ENCODE measurements around the gene HEG1.

HEG1 gene

DNA sequence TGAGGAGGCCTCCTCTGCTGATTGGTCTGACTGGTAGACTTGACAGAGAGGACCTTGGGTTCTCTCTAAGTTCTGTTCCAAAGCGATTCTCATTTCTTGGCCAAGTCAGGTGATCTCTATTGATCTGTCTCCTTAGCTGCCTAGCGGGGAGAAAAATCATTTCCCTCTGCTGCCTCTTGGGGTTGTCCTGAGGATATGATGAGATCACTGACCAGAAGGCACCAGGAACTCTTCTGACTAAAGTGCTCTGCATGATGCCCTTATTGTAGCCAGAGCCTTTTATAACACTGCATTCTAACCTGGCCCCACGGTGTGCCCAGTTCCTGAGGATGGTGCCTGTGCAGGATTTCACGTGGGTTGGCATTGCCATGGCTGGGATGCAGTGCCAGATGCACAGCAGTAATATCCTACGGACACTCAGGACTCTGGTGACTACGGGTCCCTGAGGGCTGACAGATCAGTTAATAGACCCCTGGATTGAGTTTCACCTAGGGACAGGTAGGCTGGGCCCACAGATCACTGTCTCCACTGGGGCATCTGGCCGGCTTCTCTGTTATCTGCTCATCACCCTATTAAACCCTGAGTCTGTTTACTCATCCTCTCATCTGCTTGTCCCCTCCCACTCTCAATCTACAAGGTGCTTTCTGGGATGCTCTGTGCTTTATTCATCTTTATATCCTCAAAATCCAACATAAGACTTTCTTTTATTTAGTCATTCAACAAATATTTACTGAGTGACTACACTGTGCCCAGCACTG lies 3.9 kb upstream of the HEG1 start:
- no peaks in the 10 kb centered on the region for H3K27me3 ChIP-seq (ENCODE audit: insufficient read depth, low read length)
- no peak overlapping the region for H2AFZ ChIP-seq (ENCODE audit: insufficient read depth, low read length, poor library complexity)
- H4K91ac ChIP-seq (ENCODE audit: low read depth, low read length): no peak overlapping the region
- no peak overlapping the region for H2BK120ac ChIP-seq (ENCODE audit: insufficient read depth, low read length, poor library complexity)
- H2AK5ac ChIP-seq (ENCODE audit: low read length): no peak overlapping the region
- peaks cover 7% of the 10 kb centered on the region for H3K79me1 ChIP-seq (ENCODE audit: low read length)
- no peak overlapping the region for H3K4ac ChIP-seq (ENCODE audit: low read depth, low read length)
- WGBS (ENCODE audit: extremely low coverage, insufficient coverage, insufficient read length): no CpG with 5 or more reads among the region's 7 CpGs
- no peak overlapping the region for H3K23ac ChIP-seq (ENCODE audit: low read length)
- no peak overlapping the region for H3K4me3 ChIP-seq (ENCODE audit: low read depth, low read length)
- H3K9ac ChIP-seq (ENCODE audit: low read length): no peak overlapping the region
- no peak overlapping the region for H4K12ac ChIP-seq (ENCODE audit: low read depth, low read length)
- DNase-seq: no peak
- H4K8ac ChIP-seq (ENCODE audit: low read depth, low read length): no peak overlapping the region
- H3K4me1 ChIP-seq (ENCODE audit: control insufficient read depth in 1 of 2, insufficient read depth in 2 of 2, low read length in 2 of 2): peaks cover 27 to 30% of the 10 kb centered on the region in 2 experiments
- no peaks in the 10 kb centered on the region for H3K9me3 ChIP-seq (ENCODE audit: insufficient read depth, low read depth, low read length)
- no peak overlapping the region for H3K18ac ChIP-seq (ENCODE audit: low read length)
- no peak overlapping the region for H3K14ac ChIP-seq (ENCODE audit: low read length)
- H3K79me2 ChIP-seq (ENCODE audit: control insufficient read depth, insufficient read depth, low read length, poor library complexity): peaks cover 2% of the 10 kb centered on the region
- no peaks in the 10 kb centered on the region for H3K36me3 ChIP-seq (ENCODE audit: control insufficient read depth in 1 of 2, insufficient read depth in 2 of 2, low read length in 2 of 2)
- no peak overlapping the region for H3K27ac ChIP-seq (ENCODE audit: low read depth, low read length)
- no peak overlapping the region for H2BK5ac ChIP-seq (ENCODE audit: low read depth, low read length, poor library complexity)
- H2BK12ac ChIP-seq (ENCODE audit: low read length): no peak overlapping the region
- no peak overlapping the region for H3K4me2 ChIP-seq (ENCODE audit: low read length)

DNA sequence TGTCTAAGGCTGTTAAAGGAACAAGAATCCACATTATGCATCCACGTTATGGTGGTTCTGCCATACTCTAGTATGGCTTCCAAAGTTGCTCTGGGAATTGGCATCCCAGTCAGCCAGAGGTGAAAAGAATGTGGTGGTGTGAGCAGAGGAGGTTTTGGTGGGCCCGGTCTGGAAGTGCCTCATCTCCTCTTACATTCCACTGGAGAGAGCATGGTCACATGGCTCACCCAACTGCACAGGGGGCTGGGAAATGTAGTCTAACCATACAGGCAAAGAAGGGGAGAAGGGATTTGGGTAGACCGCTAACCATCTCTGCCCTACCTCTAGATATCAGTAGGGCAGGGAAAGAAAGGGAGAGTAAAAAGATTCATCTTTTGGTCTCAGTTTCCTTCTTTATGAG lies 3.2 kb upstream of the HEG1 start:
- H4K91ac ChIP-seq (ENCODE audit: low read depth, low read length): no peak overlapping the region
- no peak overlapping the region for H2AFZ ChIP-seq (ENCODE audit: insufficient read depth, low read length, poor library complexity)
- H3K9ac ChIP-seq (ENCODE audit: low read length): no peak overlapping the region
- H4K8ac ChIP-seq (ENCODE audit: low read depth, low read length): no peak overlapping the region
- H3K4me3 ChIP-seq (ENCODE audit: low read depth, low read length): no peak overlapping the region
- H2BK5ac ChIP-seq (ENCODE audit: low read depth, low read length, poor library complexity): no peak overlapping the region
- H2BK12ac ChIP-seq (ENCODE audit: low read length): no peak overlapping the region
- no peak overlapping the region for H3K14ac ChIP-seq (ENCODE audit: low read length)
- H3K79me2 ChIP-seq (ENCODE audit: control insufficient read depth, insufficient read depth, low read length, poor library complexity): peaks cover 2% of the 10 kb centered on the region
- peaks cover 27 to 30% of the 10 kb centered on the region in 2 experiments for H3K4me1 ChIP-seq (ENCODE audit: control insufficient read depth in 1 of 2, insufficient read depth in 2 of 2, low read length in 2 of 2)
- DNase-seq: no peak
- no CpG with 5 or more reads among the region's 3 CpGs for WGBS (ENCODE audit: extremely low coverage, insufficient coverage, insufficient read length)
- peaks cover 7% of the 10 kb centered on the region for H3K79me1 ChIP-seq (ENCODE audit: low read length)
- no peak overlapping the region for H3K4ac ChIP-seq (ENCODE audit: low read depth, low read length)
- no peak overlapping the region for H3K4me2 ChIP-seq (ENCODE audit: low read length)
- H2AK5ac ChIP-seq (ENCODE audit: low read length): no peak overlapping the region
- H3K18ac ChIP-seq (ENCODE audit: low read length): no peak overlapping the region
- H2BK120ac ChIP-seq (ENCODE audit: insufficient read depth, low read length, poor library complexity): no peak overlapping the region
- H3K27me3 ChIP-seq (ENCODE audit: insufficient read depth, low read length): no peaks in the 10 kb centered on the region
- H3K36me3 ChIP-seq (ENCODE audit: control insufficient read depth in 1 of 2, insufficient read depth in 2 of 2, low read length in 2 of 2): no peaks in the 10 kb centered on the region
- no peak overlapping the region for H3K27ac ChIP-seq (ENCODE audit: low read depth, low read length)
- H3K9me3 ChIP-seq (ENCODE audit: insufficient read depth, low read depth, low read length): no peaks in the 10 kb centered on the region
- H3K23ac ChIP-seq (ENCODE audit: low read length): no peak overlapping the region
- no peak overlapping the region for H4K12ac ChIP-seq (ENCODE audit: low read depth, low read length)

DNA sequence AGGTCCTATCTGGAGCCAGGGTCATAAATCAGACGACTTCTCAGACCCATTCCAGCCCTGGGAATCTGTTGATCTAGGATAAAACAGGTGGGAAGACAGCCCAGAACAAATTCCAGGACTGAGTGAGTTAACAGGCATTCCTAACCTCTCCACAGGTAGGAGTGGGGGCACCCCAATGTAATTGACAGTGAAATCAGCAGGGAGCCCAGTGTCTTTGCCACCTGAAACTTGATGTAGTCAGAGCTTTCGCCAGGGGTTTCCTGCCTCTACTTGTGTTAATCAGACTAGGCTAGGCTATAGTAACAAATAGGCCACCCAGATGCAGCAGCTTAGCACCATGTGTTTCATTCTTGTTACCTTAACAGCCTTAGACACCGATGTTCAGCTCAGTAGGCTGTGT lies 2.7 kb upstream of the HEG1 start:
- peaks cover 29 to 33% of the 10 kb centered on the region in 2 experiments for H3K4me1 ChIP-seq (ENCODE audit: control insufficient read depth in 1 of 2, insufficient read depth in 2 of 2, low read length in 2 of 2)
- no peak overlapping the region for H3K4me2 ChIP-seq (ENCODE audit: low read length)
- H3K79me2 ChIP-seq (ENCODE audit: control insufficient read depth, insufficient read depth, low read length, poor library complexity): peaks cover 5% of the 10 kb centered on the region
- H2AFZ ChIP-seq (ENCODE audit: insufficient read depth, low read length, poor library complexity): no peak overlapping the region
- H3K4me3 ChIP-seq (ENCODE audit: low read depth, low read length): no peak overlapping the region
- no CpG with 5 or more reads among the region's 3 CpGs for WGBS (ENCODE audit: extremely low coverage, insufficient coverage, insufficient read length)
- no peak overlapping the region for H4K91ac ChIP-seq (ENCODE audit: low read depth, low read length)
- no peak overlapping the region for H2AK5ac ChIP-seq (ENCODE audit: low read length)
- H3K4ac ChIP-seq (ENCODE audit: low read depth, low read length): no peak overlapping the region
- H3K14ac ChIP-seq (ENCODE audit: low read length): no peak overlapping the region
- no peaks in the 10 kb centered on the region for H3K27me3 ChIP-seq (ENCODE audit: insufficient read depth, low read length)
- H3K79me1 ChIP-seq (ENCODE audit: low read length): peaks cover 6% of the 10 kb centered on the region
- no peak overlapping the region for H3K9ac ChIP-seq (ENCODE audit: low read length)
- H2BK120ac ChIP-seq (ENCODE audit: insufficient read depth, low read length, poor library complexity): no peak overlapping the region
- no peak overlapping the region for H3K18ac ChIP-seq (ENCODE audit: low read length)
- no peaks in the 10 kb centered on the region for H3K36me3 ChIP-seq (ENCODE audit: control insufficient read depth in 1 of 2, insufficient read depth in 2 of 2, low read length in 2 of 2)
- DNase-seq: no peak
- no peak overlapping the region for H4K12ac ChIP-seq (ENCODE audit: low read depth, low read length)
- H2BK5ac ChIP-seq (ENCODE audit: low read depth, low read length, poor library complexity): no peak overlapping the region
- no peaks in the 10 kb centered on the region for H3K9me3 ChIP-seq (ENCODE audit: insufficient read depth, low read depth, low read length)
- no peak overlapping the region for H4K8ac ChIP-seq (ENCODE audit: low read depth, low read length)
- H3K23ac ChIP-seq (ENCODE audit: low read length): no peak overlapping the region
- no peak overlapping the region for H2BK12ac ChIP-seq (ENCODE audit: low read length)
- no peak overlapping the region for H3K27ac ChIP-seq (ENCODE audit: low read depth, low read length)

DNA sequence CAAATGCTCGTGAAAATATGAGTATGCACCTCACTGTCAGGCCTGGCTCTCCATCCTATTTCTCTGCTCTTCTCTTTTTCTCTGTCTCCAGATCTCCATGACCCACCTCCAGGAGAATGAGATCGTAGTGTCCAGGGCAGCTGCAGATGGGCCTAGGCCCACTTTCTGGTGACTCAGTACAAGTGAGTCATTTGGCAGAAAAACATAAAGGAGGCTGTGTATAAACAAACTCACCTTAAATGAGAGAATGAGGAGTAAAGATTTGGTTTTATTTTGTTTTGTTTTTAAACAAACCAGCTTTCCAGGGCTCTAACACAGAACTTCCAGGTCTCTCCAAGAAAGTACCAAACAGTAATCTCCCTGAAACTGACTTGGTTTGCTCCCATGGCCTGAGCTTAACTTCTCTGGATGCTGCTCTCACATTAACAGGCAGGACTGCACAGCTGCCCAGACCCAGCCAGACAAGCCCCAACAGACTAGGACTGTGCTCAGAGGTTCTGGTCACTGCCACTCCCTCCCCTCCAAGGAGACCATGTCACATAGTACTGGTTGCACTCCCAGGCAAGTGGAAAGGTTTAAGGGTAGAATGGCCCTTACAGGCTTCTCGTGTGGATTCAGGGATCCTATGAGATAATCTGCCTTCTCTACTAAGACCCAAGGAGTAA lies 1.5 kb upstream of the HEG1 start:
- Histone ChIP-seq H3K36me3 (ENCODE audit: control insufficient read depth in 1 of 2, insufficient read depth in 2 of 2, low read length in 2 of 2) (no peaks in the 10 kb centered on the region), H3K9ac (ENCODE audit: low read length) (no peak overlapping the region), H4K8ac (ENCODE audit: low read depth, low read length) (no peak overlapping the region), H3K4ac (ENCODE audit: low read depth, low read length) (no peak overlapping the region), H3K4me2 (ENCODE audit: low read length) (no peak overlapping the region), H2BK120ac (ENCODE audit: insufficient read depth, low read length, poor library complexity) (no peak overlapping the region), H4K12ac (ENCODE audit: low read depth, low read length) (no peak overlapping the region), H4K91ac (ENCODE audit: low read depth, low read length) (no peak overlapping the region), H3K4me3 (ENCODE audit: low read depth, low read length) (no peak overlapping the region), H2AFZ (ENCODE audit: insufficient read depth, low read length, poor library complexity) (no peak overlapping the region), H3K9me3 (ENCODE audit: insufficient read depth, low read depth, low read length) (no peaks in the 10 kb centered on the region), H2AK5ac (ENCODE audit: low read length) (no peak overlapping the region), H3K27ac (ENCODE audit: low read depth, low read length) (peak overlapping the region; percentile 1), H3K79me2 (ENCODE audit: control insufficient read depth, insufficient read depth, low read length, poor library complexity) (peaks cover 6% of the 10 kb centered on the region), H3K4me1 (ENCODE audit: control insufficient read depth in 1 of 2, insufficient read depth in 2 of 2, low read length in 2 of 2) (peaks cover 26 to 31% of the 10 kb centered on the region in 2 experiments), H3K14ac (ENCODE audit: low read length) (no peak overlapping the region), H3K23ac (ENCODE audit: low read length) (no peak overlapping the region), H3K27me3 (ENCODE audit: insufficient read depth, low read length) (no peaks in the 10 kb centered on the region), H3K18ac (ENCODE audit: low read length) (no peak overlapping the region), H2BK12ac (ENCODE audit: low read length) (no peak overlapping the region), H3K79me1 (ENCODE audit: low read length) (peaks cover 3% of the 10 kb centered on the region), H2BK5ac (ENCODE audit: low read depth, low read length, poor library complexity) (no peak overlapping the region)
- DNase-seq: peak; percentile 36 to 66
- WGBS (ENCODE audit: extremely low coverage, insufficient coverage, insufficient read length): no CpG with 5 or more reads among the region's 3 CpGs

All from trophoblast cell (in vitro differentiated cells and primary cell).